Astrocyte (in vitro differentiated cells and primary cell): Measurements from ENCODE around the gene ATG4A. TPM values are rescaled to one million over a fixed set of nuclear protein-coding genes. Genes with fewer than 3 reads are reported as not detected.

ENCODE experiments used
- DNase-seq: peaks from one replicate; pipeline ENCODE4 v3.0.0-alpha.2; 2010; ENCODE audit warnings: low read depth
- FAIRE-seq: peaks from 2 replicates; lab custom pipeline; 2011; peaks lifted over from hg19 to GRCh38; lab: Jason Lieb, UNC
- H2AFZ ChIP-seq: 2 replicates; pipeline ENCODE4 v1.6.0; 2012; ENCODE audit warnings: low read depth, low read length, inconsistent platforms
- H3K27ac ChIP-seq: 2 replicates; pipeline ENCODE4 v1.5.1; 2011; ENCODE audit warnings: low read depth, low read length, inconsistent platforms
- H3K27me3 ChIP-seq: 2 replicates; pipeline ENCODE4 v1.6.0; 2011; ENCODE audit warnings: low read length, inconsistent platforms; ENCODE audit not compliant: insufficient read depth
- H3K36me3 ChIP-seq: 2 replicates; pipeline ENCODE4 v1.5.1; 2011; ENCODE audit warnings: low read length, inconsistent platforms; ENCODE audit not compliant: insufficient read depth
- H3K4me1 ChIP-seq: 2 replicates; pipeline ENCODE4 v1.5.1; 2011; ENCODE audit warnings: low read length, inconsistent platforms; ENCODE audit not compliant: insufficient read depth
- H3K4me2 ChIP-seq: 2 replicates; pipeline ENCODE4 v1.6.0; 2012; ENCODE audit warnings: low read length, inconsistent platforms
- H3K4me3 ChIP-seq: 2 replicates; pipeline ENCODE4 v1.5.1; 2011; ENCODE audit warnings: low read depth, mild to moderate bottlenecking, low read length, inconsistent platforms; ENCODE audit not compliant: insufficient read depth
- H3K79me2 ChIP-seq: 2 replicates; pipeline ENCODE4 v1.6.0; 2012; ENCODE audit warnings: mild to moderate bottlenecking, low read length, inconsistent platforms; ENCODE audit not compliant: insufficient read depth
- H3K9ac ChIP-seq: 2 replicates; pipeline ENCODE4 v1.6.0; 2012; ENCODE audit warnings: mild to moderate bottlenecking, low read length, inconsistent platforms
- H3K9me3 ChIP-seq: 2 replicates; pipeline ENCODE4 v1.5.1; 2012; ENCODE audit warnings: low read depth, mild to moderate bottlenecking, low read length, inconsistent platforms; ENCODE audit not compliant: insufficient read depth
- H4K20me1 ChIP-seq: 2 replicates; pipeline ENCODE4 v1.6.0; 2012; ENCODE audit warnings: low read length, inconsistent platforms; ENCODE audit not compliant: insufficient read depth
- H3K27ac Mint-ChIP-seq: one replicate; pipeline ENCODE4 v1.8.0; 2021; ENCODE audit warnings: mild to moderate bottlenecking, mixed read lengths; ENCODE audit not compliant: unreplicated experiment
- H3K27me3 Mint-ChIP-seq: one replicate; pipeline ENCODE4 v1.8.0; 2021; ENCODE audit warnings: low read depth, mixed read lengths; ENCODE audit not compliant: unreplicated experiment
- H3K36me3 Mint-ChIP-seq: one replicate; pipeline ENCODE4 v1.8.0; 2021; ENCODE audit warnings: low read depth, mixed read lengths; ENCODE audit not compliant: unreplicated experiment
- H3K4me1 Mint-ChIP-seq: one replicate; pipeline ENCODE4 v1.8.0; 2021; ENCODE audit warnings: low read depth, mixed read lengths; ENCODE audit not compliant: unreplicated experiment
- H3K4me3 Mint-ChIP-seq: one replicate; pipeline ENCODE4 v1.8.0; 2021; ENCODE audit warnings: mild to moderate bottlenecking, moderate library complexity, mixed read lengths; ENCODE audit not compliant: unreplicated experiment
- H3K9me3 Mint-ChIP-seq: one replicate; pipeline ENCODE4 v1.8.0; 2021; ENCODE audit warnings: mild to moderate bottlenecking, mixed read lengths; ENCODE audit not compliant: unreplicated experiment
- EZH2 ChIP-seq: IDR thresholded peaks from 2 replicates; pipeline ENCODE4 v1.6.1; 2012; ENCODE audit warnings: mild to moderate bottlenecking, low read length, inconsistent platforms; ENCODE audit not compliant: insufficient read depth
- total RNA-seq: library from RNA; stranded (reverse); gene quantifications from 2 replicates; pipeline ENCODE4 v1.2.1, GENCODE V29; 2021
- TF ChIP-seq, protein P1 (sequence below): IDR thresholded peaks from 2 replicates; pipeline ENCODE4 v1.5.1; 2011; ENCODE audit warnings: low read depth, mild to moderate bottlenecking, inconsistent platforms, low read length, moderate library complexity; ENCODE audit not compliant: insufficient read depth

The ATG4A gene
- total RNA-seq, 1 donor from 2014 or later = 10.7 TPM

DNA sequence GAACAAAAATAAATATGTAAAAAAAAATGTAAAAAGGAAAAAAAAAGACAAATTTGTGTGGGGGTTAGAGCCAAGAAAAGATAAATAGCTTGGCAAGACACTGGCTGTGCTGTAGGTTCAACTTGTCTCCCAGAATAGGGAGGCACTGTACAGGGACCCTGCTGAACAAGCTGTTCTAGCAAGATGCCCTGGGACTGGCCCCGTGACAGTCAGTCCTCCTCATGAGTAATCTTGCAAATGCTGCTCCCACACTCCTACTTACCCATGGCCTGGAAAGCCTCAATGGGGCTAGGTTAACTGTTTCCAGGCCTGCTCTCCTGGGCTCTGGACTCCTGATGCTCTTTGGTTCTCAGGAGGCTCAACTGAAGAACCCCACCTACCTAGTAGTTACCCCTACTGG is 106.8 kb downstream of the ATG4A start:
- no peak overlapping the region for H3K4me3 ChIP-seq
- Mint-ChIP-seq H3K27ac (no peak overlapping the region), H3K9me3 (no peaks in the 10 kb centered on the region), H3K4me3 (no peak overlapping the region), H3K27me3 (no peaks in the 10 kb centered on the region), H3K36me3 (no peaks in the 10 kb centered on the region), H3K4me1 (no peaks in the 10 kb centered on the region)
- H3K27me3 ChIP-seq = no peaks in the 10 kb centered on the region
- no peak overlapping the region for H3K9ac ChIP-seq
- no peaks in the 10 kb centered on the region for H3K9me3 ChIP-seq
- no peaks in the 10 kb centered on the region for H3K4me1 ChIP-seq
- no peak overlapping the region for H3K27ac ChIP-seq
- no peak for FAIRE-seq
- no peak overlapping the region for H3K4me2 ChIP-seq
- no peak for DNase-seq
- no peaks in the 10 kb centered on the region for H3K36me3 ChIP-seq
- H3K79me2 ChIP-seq = no peaks in the 10 kb centered on the region
- H2AFZ ChIP-seq = no peak overlapping the region
- no peaks in the 10 kb centered on the region for H4K20me1 ChIP-seq
- no peak for TF ChIP-seq EZH2
- TF ChIP-seq, protein P1, sequence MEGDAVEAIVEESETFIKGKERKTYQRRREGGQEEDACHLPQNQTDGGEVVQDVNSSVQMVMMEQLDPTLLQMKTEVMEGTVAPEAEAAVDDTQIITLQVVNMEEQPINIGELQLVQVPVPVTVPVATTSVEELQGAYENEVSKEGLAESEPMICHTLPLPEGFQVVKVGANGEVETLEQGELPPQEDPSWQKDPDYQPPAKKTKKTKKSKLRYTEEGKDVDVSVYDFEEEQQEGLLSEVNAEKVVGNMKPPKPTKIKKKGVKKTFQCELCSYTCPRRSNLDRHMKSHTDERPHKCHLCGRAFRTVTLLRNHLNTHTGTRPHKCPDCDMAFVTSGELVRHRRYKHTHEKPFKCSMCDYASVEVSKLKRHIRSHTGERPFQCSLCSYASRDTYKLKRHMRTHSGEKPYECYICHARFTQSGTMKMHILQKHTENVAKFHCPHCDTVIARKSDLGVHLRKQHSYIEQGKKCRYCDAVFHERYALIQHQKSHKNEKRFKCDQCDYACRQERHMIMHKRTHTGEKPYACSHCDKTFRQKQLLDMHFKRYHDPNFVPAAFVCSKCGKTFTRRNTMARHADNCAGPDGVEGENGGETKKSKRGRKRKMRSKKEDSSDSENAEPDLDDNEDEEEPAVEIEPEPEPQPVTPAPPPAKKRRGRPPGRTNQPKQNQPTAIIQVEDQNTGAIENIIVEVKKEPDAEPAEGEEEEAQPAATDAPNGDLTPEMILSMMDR = no peak

GRCh38 chrX:108199041-108199440 is 107.5 kb downstream of the ATG4A start:
- Mint-ChIP-seq H3K4me1 (no peaks in the 10 kb centered on the region), H3K27ac (no peak overlapping the region), H3K36me3 (no peaks in the 10 kb centered on the region), H3K9me3 (no peaks in the 10 kb centered on the region), H3K27me3 (no peaks in the 10 kb centered on the region), H3K4me3 (no peak overlapping the region)
- TF ChIP-seq, protein P1 = no peak
- no peak for TF ChIP-seq EZH2
- Histone ChIP-seq H3K9ac (no peak overlapping the region), H3K27ac (no peak overlapping the region), H2AFZ (no peak overlapping the region), H3K4me1 (no peaks in the 10 kb centered on the region), H3K79me2 (no peaks in the 10 kb centered on the region), H3K9me3 (no peaks in the 10 kb centered on the region), H3K36me3 (no peaks in the 10 kb centered on the region), H4K20me1 (no peaks in the 10 kb centered on the region), H3K27me3 (no peaks in the 10 kb centered on the region), H3K4me2 (no peak overlapping the region), H3K4me3 (no peak overlapping the region)
- FAIRE-seq (no peak), DNase-seq (no peak)

GRCh38 chrX:108199691-108200090 is 108.1 kb downstream of the ATG4A start:
- Histone ChIP-seq H3K4me1 (no peaks in the 10 kb centered on the region), H3K4me3 (no peak overlapping the region), H3K9me3 (no peaks in the 10 kb centered on the region), H4K20me1 (no peaks in the 10 kb centered on the region), H3K9ac (no peak overlapping the region), H3K36me3 (no peaks in the 10 kb centered on the region), H3K4me2 (no peak overlapping the region), H3K27ac (no peak overlapping the region), H3K27me3 (no peaks in the 10 kb centered on the region), H3K79me2 (no peaks in the 10 kb centered on the region), H2AFZ (no peak overlapping the region)
- no peaks in the 10 kb centered on the region for H3K36me3 Mint-ChIP-seq
- DNase-seq (no peak), FAIRE-seq (no peak)
- H3K4me1 Mint-ChIP-seq = no peaks in the 10 kb centered on the region
- H3K27ac Mint-ChIP-seq = no peak overlapping the region
- H3K9me3 Mint-ChIP-seq = no peaks in the 10 kb centered on the region
- TF ChIP-seq EZH2 = no peak
- TF ChIP-seq, protein P1 = peak; percentile 52
- no peaks in the 10 kb centered on the region for H3K27me3 Mint-ChIP-seq
- H3K4me3 Mint-ChIP-seq = no peak overlapping the region
